Endothelial cell of umbilical vein (primary cell): ENCODE data around the gene ST8SIA1. TPM values are rescaled to one million over a fixed set of nuclear protein-coding genes. Genes with fewer than 3 reads are reported as not detected.

Source experiments
- BruUV-seq: library from RNA; stranded (reverse); fragments of 400-500 nt; replicated peaks from 2 replicates; lab custom pipeline; 2021; lab: Mats Ljungman, UMichigan
- CTCF ChIA-PET: fragments of 300-600, 350-600 bp; sonication (Branson Sonifier 250); formaldehyde crosslinking; loops from one replicate; lab custom pipeline; 2021; ENCODE audit warnings: antibody characterized with exemption, inconsistent platforms; lab: Charles Lee
- POLR2A ChIA-PET: fragments of 300-600, 350-600 bp; sonication (Branson Sonifier 250); formaldehyde crosslinking; loops from one replicate; lab custom pipeline; 2021; ENCODE audit warnings: antibody characterized with exemption, inconsistent platforms; lab: Charles Lee
- DNase-seq: peaks from one replicate; pipeline ENCODE4 v3.0.0-alpha.2; 2011; ENCODE audit warnings: low read depth, low spot score
- FAIRE-seq: peaks from 2 replicates; lab custom pipeline; 2011; peaks lifted over from hg19 to GRCh38; lab: Jason Lieb, UNC
- H2AFZ ChIP-seq: 2 replicates; pipeline ENCODE4 v1.6.0; 2012; ENCODE audit warnings: low read depth, low read length, control low read depth, inconsistent platforms
- H3K27ac ChIP-seq: 2 replicates; pipeline ENCODE4 v1.5.1; 2011; ENCODE audit warnings: low read depth, mild to moderate bottlenecking, control low read depth, low read length, moderate library complexity; ENCODE audit not compliant: insufficient read depth
- H3K27me3 ChIP-seq, 2 experiments: 2 replicates each; pipeline versions ENCODE4 v1.6.0 to v1.6.1; 2011; ENCODE audit warnings: low read length in 2 of 2, mixed read lengths in 1 of 2; ENCODE audit not compliant: control insufficient read depth in 2 of 2, insufficient read depth in 2 of 2
- H3K36me3 ChIP-seq, 2 experiments: 2 replicates in 1 of 2; 3 replicates in 1 of 2; pipeline ENCODE4 v1.5.1; 2011; ENCODE audit warnings: low read length in 2 of 2, mild to moderate bottlenecking in 1 of 2, moderate library complexity in 1 of 2; ENCODE audit not compliant: control insufficient read depth in 2 of 2, insufficient read depth in 2 of 2; ENCODE audit errors: extremely low read depth in 1 of 2
- H3K4me1 ChIP-seq: 3 replicates; pipeline ENCODE4 v1.5.1; 2011; ENCODE audit warnings: mild to moderate bottlenecking, low read length; ENCODE audit not compliant: control insufficient read depth, insufficient read depth; ENCODE audit errors: extremely low read depth
- H3K4me2 ChIP-seq: 2 replicates; pipeline ENCODE4 v1.6.1; 2011; ENCODE audit warnings: low read length, control low read depth, mixed read lengths; ENCODE audit not compliant: insufficient read depth
- H3K4me3 ChIP-seq, 3 experiments: fragments of 200-600 bp in 1 of 3; sonication (generic), shearing (Covaris generic) in 1 of 3; replicated peaks in 1 of 3; 2 replicates each; pipeline ENCODE4 v1.5.1; 2011 to 2016; ENCODE audit warnings: control low read depth in 3 of 3, low read length in 3 of 3, mild to moderate bottlenecking in 2 of 3, inconsistent platforms in 1 of 3, low read depth in 1 of 3, moderate library complexity in 1 of 3; ENCODE audit not compliant: insufficient read depth in 1 of 3
- H3K79me2 ChIP-seq: 2 replicates; pipeline ENCODE4 v1.6.0; 2012; ENCODE audit warnings: low read length, inconsistent platforms; ENCODE audit not compliant: control insufficient read depth, insufficient read depth
- H3K9ac ChIP-seq: replicated peaks from 2 replicates; pipeline ENCODE3; 2011; ENCODE audit warnings: low read length, control low read depth; ENCODE audit not compliant: insufficient read depth; ENCODE audit errors: extremely low read depth
- H3K9me1 ChIP-seq: replicated peaks from 3 replicates; pipeline ENCODE4 v1.6.0; 2011; ENCODE audit warnings: mild to moderate bottlenecking, low read length; ENCODE audit not compliant: control insufficient read depth, insufficient read depth; ENCODE audit errors: extremely low read depth
- H3K9me3 ChIP-seq: replicated peaks from 2 replicates; pipeline ENCODE4 v1.5.1; 2012; ENCODE audit warnings: low read length, inconsistent platforms; ENCODE audit not compliant: control insufficient read depth, insufficient read depth
- H4K20me1 ChIP-seq: replicated peaks from 2 replicates; pipeline ENCODE3; 2011; ENCODE audit warnings: mild to moderate bottlenecking, low read length; ENCODE audit not compliant: control insufficient read depth, insufficient read depth; ENCODE audit errors: extremely low read depth
- CTCF ChIP-seq, 2 donors: IDR thresholded peaks; 1 replicate in 1 of 2; 2 replicates in 1 of 2; pipeline ENCODE4 v1.5.1; 2011; ENCODE audit warnings: low read length in 2 of 2, mild to moderate bottlenecking in 2 of 2, moderate library complexity in 2 of 2, control low read depth in 1 of 2, inconsistent platforms in 1 of 2, low read depth in 1 of 2; ENCODE audit not compliant: insufficient read depth in 1 of 2; ENCODE audit errors: extremely low read depth in 1 of 2
- EZH2 ChIP-seq: IDR thresholded peaks from 2 replicates; pipeline ENCODE4 v1.6.1; 2012; ENCODE audit warnings: borderline replicate concordance, low read depth, mild to moderate bottlenecking, moderate library complexity, low read length, inconsistent platforms; ENCODE audit not compliant: severe bottlenecking
- FOS ChIP-seq: IDR thresholded peaks from 2 replicates; pipeline ENCODE4 v1.6.1; 2011; ENCODE audit warnings: mild to moderate bottlenecking, low read length, moderate library complexity, borderline replicate concordance; ENCODE audit not compliant: insufficient read depth
- GATA2 ChIP-seq: IDR thresholded peaks from 2 replicates; pipeline ENCODE4 v1.7.0; 2011; ENCODE audit warnings: low read depth, mild to moderate bottlenecking, moderate library complexity, mixed read lengths, low read length; ENCODE audit not compliant: insufficient read length, insufficient read depth
- JUN ChIP-seq: IDR thresholded peaks from 2 replicates; pipeline ENCODE4 v1.6.1; 2011; ENCODE audit warnings: borderline replicate concordance, low read depth; ENCODE audit not compliant: insufficient read length, insufficient read depth
- MAX ChIP-seq: IDR thresholded peaks from 2 replicates; pipeline ENCODE4 v1.6.1; 2011; ENCODE audit not compliant: insufficient read depth, insufficient read length
- MYC ChIP-seq: IDR thresholded peaks from one replicate; pipeline ENCODE4 v1.6.1; 2011; ENCODE audit warnings: mild to moderate bottlenecking, low read depth, low read length
- POLR2A ChIP-seq: IDR thresholded peaks from 2 replicates; pipeline ENCODE4 v1.6.1; 2012; ENCODE audit warnings: low read depth, mild to moderate bottlenecking, control low read depth, low read length
- POLR2AphosphoS5 ChIP-seq: IDR thresholded peaks from 2 replicates; pipeline ENCODE4 v1.6.1; 2012; ENCODE audit warnings: low read depth, mild to moderate bottlenecking, control low read depth, low read length, moderate library complexity; ENCODE audit not compliant: insufficient read depth
- dilution Hi-C: fragments of 300-500 bp; cut with MboI; formaldehyde crosslinking; loops from one replicate; pipeline ENCODE4 v1.15.0; 2019; ENCODE audit warnings: low sequenced_read_pairs; ENCODE audit not compliant: extremely low pct_ligation_motif_present
- intact Hi-C: fragments of 100-400 bp; cut with micrococcal nuclease; formaldehyde crosslinking; loops from one replicate; pipeline ENCODE4 v1.10.0; 2022
- polyA plus RNA-seq, 4 experiments: library from polyadenylated mRNA; depleted of rRNA in 3 of 4; stranded (reverse) in 3 of 4; unstranded in 1 of 4; fragments of >200 nt; gene quantifications; 2 replicates each; pipeline versions ENCODE4 v1.2.1 to v1.2.3, GENCODE V29; 2011 to 2012; ENCODE audit warnings: missing spikeins in 1 of 4
- total RNA-seq: library from RNA; stranded (reverse); gene quantifications from 2 replicates; pipeline ENCODE4 v1.2.3, GENCODE V29; 2021

The ST8SIA1 gene
- total and polyA plus RNA-seq, 2 donors (not counting 3 experiments of a cell fraction or from before 2014, with no cell fraction given) = not detected

DNA sequence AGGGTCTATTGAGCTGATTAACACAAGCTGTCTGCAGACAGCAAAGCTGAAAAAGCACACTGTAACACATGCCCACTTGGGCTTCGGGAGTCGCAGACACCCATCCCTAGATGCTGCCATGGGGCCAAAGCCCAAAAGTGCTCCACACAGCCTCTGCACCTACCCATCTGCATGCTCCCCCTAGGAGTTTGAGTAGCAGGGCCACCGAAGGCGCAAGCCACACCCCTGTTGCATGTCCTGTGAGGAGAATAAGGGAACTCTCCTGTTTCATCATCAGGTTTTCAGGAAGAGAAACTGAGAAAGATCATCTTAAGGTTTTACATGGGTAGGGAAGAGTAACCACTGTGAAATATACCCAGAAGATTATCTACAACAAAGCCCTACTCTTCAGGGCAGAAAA, 5.6 kb upstream of the ST8SIA1 start:
- BruUV-seq = no TSS peak
- dilution Hi-C loops = no loop called here
- no peak overlapping the region for H3K4me3 ChIP-seq

More for the DNA sequence above, 5.6 kb upstream of the ST8SIA1 start:
- Histone ChIP-seq H3K79me2 (no peaks in the 10 kb centered on the region), H3K9me3 (no peaks in the 10 kb centered on the region), H3K36me3 (no peaks in the 10 kb centered on the region), H3K9me1 (no peaks in the 10 kb centered on the region), H3K4me1 (no peaks in the 10 kb centered on the region), H3K27me3 (peaks cover 6 to 16% of the 10 kb centered on the region in 2 experiments), H3K27ac (no peak overlapping the region), H3K4me2 (no peak overlapping the region), H2AFZ (no peak overlapping the region), H3K9ac (no peak overlapping the region), H4K20me1 (no peaks in the 10 kb centered on the region)
- FAIRE-seq = no peak
- no peak for TF ChIP-seq FOS
- no peak for TF ChIP-seq EZH2
- TF ChIP-seq POLR2AphosphoS5 = no peak
- TF ChIP-seq MAX = no peak
- TF ChIP-seq GATA2 = no peak
- TF ChIP-seq CTCF (IDR thresholded peaks at IDR 0.05; ENCODE audit: extremely low read depth in 1 of 2, insufficient read depth in 1 of 2, low read depth in 1 of 2, low read length in 2 of 2) = no peak
- TF ChIP-seq JUN = no peak
- TF ChIP-seq POLR2A = no peak
- no peak for TF ChIP-seq MYC
- CTCF ChIA-PET = interaction anchor here (1.6 kb wide), 1 partner anchor 642 kb away, joined by 4 read pairs; no protein-coding TSS in a partner anchor
- no peak for DNase-seq
- POLR2A ChIA-PET = no interaction called here
- intact Hi-C loops = no loop called here
